HG03039 (cell line): ENCODE results near the gene UCMA.
"Not testable (repeated sequence)": the region's sequence is repeated elsewhere in the genome, so short reads cannot be mapped to it uniquely, and the experiment has no call there.

Source experiments
- ATAC-seq: cut with Tn5 transposase; IDR thresholded peaks from one replicate; pipeline ENCODE4 v1.9.1; 2021; ENCODE audit warnings: mild to moderate bottlenecking, moderate library complexity; ENCODE audit not compliant: unreplicated experiment

The UCMA gene

DNA sequence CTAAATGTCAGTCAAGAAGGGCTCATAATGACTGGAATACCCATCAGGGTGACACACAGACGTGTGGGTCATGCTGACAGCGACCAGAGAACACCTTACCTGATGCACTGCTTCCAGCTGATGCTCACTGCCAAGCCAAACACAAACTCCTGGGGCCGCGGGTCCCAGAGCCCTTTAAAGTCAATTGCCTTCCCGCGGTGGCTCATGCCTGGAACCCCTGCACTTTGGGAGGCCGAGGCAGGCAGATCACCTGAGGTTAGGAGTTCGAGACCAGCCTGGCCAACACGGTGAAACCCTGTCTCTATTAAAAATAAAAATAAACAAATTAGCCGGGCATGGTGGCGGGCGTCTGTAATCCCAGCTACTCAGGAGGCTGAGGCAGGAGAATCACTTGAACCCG lies 562 bp upstream of the UCMA start:
- not testable (repeated sequence) for ATAC-seq

DNA sequence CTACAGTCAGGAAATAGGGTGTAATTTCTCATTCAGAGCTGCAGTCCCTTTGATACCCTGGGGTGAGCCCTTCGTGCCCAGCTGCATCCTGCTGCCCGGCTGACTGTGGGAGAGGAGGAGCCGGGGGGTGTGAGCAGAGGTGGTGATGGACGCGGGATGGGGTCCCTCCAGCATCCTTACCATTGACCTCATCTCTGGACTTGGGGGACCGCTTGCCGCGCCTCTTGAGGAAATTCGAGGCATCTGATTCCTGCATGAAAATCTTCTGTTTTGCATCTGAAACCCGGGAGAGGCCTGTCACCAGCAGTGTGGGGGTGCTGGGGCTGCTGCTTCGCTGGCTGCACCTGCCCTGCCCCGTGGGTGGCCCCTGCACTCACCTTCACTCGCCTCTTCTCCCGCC lies 816 bp downstream of the UCMA start:
- no peak for ATAC-seq

DNA sequence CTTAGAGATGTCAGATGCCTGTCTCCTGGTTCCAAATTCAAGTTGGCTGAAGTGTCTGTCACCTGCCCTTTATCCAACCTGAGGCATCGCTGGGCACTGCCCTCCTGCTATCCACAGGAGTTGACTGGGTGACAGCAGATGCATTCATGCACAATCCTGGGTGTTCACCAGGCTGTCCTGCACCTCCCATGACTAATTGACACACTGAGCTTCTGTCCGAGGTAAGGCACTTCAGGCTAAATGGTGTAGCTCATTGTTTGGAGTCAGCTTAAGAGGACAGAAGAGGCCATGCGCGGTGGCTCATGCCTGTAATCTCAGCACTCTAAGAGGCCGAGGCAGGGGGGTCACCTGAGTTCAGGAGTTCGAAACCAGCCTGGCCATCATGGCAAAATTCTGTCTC lies 2.4 kb downstream of the UCMA start:
- ATAC-seq: no peak

DNA sequence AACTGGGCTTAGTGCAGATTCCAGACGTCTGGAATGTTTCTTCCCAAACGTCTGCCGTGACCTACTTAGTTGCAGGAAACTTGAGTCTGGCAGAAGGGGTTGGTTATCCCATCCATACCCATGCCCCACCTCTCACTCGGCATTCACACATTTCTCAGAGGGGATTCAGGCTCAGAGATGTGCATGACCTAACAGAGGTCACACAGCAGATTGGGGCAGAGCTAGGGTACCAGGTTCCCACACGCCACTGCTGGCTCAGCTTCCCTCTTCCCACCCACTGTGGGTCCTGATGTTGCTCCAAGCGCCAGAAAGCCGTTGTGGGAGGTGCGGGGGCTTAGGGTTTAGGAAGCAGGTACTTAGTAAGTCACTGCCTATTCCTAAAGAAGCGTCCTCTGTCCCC lies 3.0 kb downstream of the UCMA start:
- no peak for ATAC-seq

DNA sequence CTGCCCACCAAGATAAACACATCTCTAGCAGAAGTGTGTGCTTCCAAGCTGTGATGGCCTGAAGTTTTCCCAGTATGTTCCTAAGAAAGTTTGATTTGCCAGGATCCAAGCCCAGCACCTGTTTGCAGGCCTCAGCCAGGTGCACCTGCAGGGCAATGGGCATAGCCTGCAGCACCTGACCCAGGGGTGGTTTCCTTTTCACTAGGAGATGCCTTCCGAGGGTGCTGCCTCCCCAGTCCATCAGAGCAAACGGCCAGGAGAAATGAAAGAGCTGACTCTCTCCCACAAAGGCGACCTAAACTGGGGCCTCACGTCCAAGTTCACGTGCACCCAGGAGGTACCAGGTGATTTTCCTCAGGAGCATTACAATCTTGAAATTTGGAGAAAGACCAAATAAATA lies 7.1 kb downstream of the UCMA start:
- ATAC-seq: no peak

DNA sequence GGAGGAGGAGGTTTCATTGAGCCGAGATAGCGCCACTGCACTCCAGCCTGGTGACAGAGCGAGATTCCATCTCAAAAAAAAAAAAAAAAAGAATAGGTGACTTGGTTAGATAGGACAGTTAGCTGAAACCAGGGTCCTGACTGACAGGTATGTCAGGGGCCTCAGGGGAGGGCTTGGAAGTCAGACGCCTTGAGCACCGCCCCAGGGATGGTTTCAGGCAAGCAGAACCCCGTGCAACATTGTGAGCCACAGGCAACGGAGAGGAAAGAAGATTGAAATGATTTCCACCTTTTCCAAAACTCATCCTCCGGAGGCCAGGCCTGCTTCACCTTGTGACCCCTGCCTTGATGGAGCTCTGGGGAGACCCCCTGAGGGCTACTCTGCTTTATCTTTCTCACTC lies 8.6 kb downstream of the UCMA start:
- no peak for ATAC-seq

DNA sequence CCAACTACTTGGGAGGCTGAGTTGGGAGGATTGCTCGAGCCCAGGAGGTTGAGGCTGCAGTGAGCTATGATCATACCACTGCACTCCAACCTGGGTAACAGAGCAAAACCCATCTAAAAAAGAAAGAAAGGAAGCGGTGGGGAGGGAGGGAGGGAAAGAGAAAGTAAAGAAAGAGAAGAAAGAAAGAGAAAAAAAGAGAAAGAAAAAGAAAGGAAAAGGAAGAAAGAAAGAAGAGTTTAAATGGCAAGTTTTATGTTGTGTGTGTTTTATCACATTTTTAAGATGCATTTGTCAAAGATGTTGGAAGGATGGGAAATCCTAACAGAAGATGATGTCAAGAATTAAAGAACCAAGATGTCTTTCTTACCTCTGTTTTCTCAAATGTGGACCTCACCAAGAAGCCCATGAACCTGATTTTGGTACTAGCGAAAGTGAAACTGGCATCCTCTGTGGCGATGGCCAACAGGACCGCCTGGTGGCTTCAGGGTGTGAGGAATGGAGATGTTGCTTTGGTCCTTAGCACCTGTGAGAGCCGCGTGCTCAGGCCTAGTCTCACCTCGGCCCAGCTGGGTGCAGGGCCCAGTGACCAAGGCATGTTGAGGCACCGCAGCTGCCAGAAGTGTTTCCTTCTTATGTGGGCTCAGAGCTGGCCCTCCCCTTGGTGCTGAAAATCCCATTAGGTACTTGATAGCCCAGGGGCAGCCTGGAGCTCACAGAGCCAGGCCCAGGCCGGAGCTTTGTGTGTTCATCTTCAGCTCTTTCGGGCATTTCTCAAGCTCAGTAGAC lies 9.8 kb downstream of the UCMA start:
- no peak for ATAC-seq

DNA sequence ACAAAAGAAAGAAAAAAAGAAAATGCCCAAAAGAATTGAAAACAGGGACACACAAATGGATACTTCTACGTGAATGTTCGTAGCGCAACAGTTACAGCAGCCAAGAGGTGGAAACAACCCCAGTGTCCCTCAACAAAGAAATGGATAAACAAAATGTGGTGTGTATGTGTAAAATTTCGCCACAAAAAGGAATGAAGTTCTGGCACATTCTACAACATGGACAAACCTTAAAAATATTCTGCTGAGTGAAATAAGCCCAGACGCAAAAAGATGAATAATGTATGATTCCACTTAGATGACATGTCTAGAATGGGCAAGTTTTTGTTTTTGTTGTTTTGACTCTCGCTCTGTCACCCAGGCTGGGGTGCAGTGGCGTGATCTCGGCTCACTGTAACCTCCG lies 10.9 kb downstream of the UCMA start:
- no peak for ATAC-seq

DNA sequence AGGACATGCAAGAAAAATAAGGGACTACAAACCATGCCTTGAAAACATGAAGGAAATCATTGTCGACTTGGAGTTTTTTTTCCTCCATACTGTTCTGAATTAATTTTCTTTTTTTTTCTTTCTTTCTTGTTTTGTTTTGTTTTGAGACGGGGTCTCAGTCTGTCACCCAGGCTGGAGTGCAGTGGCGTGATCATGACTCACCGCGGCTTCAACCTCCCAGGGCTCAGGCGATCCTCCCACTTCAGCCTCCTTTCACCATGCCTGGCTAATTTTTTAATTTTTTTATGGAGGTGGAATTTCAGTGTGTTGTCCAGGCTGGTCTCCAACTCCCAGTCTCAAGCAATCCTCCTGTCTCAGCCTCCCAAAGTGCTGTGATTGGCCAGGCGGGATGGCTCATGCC lies 11.6 kb downstream of the UCMA start:
- no peak for ATAC-seq

DNA sequence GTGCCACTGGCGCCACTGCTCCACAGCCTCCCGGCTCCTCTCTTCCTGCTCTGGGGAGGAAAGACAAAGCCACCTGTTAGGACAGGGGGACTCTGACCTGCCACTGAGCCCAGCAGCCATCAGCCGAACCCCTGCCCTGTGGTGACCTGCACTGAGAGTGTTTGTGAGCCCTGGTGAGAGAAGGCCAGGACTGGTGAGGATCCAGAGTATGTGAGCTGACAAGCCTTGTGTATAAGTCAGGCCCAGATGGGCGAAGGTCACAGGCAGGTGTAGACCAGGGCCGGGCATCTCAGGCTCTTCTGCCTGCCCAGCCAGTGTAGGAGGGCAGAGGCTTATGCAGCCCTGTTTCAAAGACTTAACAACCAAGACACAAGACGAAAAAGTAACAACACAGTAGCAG lies 12.0 kb downstream of the UCMA start:
- no peak for ATAC-seq

DNA sequence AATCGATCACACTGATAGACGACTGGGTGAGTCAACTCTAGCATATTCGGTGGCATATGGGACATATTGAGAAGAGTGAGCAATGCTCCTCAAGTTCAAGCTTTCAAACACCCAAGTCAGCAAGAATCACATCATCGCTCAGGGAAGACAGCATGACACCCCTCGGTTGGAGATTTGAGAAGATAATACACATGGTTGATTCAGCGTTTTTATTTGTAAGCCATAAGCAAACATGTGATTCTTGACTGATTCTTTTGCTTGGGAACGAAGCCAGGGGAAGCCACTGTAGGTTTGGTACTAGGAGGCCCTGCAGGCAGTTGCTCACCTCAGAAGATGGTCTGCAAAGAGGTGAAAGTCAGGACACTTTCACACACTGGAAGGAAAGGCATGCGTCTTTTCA lies 12.6 kb downstream of the UCMA start:
- no peak for ATAC-seq

DNA sequence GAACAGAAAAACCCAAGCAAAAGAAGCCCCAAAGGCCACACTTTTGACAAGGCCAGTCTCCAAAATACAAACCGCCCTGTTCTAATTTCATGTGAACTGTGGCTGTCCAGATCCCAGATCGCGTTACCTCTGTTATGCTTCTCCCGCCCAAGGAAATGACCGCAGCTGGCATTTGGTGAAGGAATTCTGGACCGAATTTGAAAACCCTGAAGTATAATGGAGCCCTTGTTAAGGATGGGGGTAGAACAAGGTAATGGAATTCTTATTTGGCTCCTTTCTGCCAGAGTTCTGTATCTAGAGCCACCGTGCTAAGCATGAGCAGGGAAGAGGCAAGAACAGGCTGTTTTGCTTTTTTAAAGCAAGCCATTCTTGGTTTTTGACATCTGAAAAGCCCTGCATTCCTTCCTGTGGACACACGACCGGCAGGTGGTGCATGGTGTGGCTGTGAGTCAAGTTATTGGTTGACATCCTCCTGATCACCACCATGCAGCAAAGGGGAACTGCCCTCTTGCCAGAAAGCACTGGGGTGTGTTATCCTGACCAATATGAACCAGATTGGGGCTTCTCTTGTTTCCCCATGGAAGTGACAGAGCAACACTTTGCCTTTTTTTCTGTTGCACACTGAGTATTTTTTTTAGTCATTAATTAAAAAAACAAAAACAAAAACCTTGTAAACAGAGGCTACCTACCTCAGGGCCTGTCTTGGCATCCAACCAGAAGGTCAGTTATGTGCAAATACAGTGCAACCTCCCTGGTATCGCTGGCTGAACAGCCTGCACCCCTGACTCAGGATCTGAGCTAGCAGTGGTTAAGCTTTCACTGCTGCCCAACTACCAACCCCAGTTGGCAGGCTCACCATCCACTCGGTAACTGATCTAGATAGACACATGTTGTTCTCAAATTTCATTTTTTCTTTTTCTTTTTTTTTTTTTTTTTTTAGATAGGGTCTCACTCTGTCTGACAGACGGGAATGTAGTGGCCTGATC lies 14.2 kb downstream of the UCMA start:
- ATAC-seq: no peak

DNA sequence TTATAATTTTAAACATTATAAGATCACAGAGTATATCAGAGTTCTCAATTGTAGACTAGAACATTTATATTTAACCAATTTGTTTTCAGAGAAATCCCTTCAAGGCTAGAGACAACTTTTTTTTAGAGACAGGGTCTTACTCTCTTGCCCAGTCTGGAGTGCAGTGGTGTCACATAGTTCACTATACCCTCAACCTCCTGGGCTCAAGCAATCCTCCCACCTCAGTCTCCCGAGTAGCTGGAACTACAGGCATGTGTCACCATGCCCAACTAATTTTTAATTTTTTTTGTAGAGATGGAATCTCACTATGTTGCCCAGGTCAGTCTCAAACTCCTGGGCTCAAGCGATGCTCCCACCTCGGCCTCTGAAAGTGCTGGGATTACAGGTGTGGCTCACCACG lies 15.3 kb downstream of the UCMA start:
- no peak for ATAC-seq

DNA sequence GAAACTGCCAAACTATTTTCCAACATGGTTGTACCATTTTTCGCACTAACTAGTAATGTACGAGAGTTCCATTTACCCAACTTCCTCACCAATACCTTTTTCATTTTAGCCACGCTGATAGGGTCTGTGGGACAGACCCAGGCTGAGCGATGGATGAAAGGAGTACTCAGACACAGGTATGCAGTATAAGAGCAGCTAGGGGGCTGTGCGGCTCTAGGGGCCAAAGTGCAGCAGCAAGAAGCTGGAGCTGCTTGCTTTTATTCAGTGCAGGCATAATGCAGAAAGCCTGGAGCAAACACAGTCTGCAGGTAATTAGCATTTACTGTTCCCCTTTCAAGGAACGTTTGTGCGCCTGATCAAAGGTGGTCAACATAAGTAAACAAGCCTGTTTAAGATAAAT lies 21.0 kb downstream of the UCMA start:
- no peak for ATAC-seq

DNA sequence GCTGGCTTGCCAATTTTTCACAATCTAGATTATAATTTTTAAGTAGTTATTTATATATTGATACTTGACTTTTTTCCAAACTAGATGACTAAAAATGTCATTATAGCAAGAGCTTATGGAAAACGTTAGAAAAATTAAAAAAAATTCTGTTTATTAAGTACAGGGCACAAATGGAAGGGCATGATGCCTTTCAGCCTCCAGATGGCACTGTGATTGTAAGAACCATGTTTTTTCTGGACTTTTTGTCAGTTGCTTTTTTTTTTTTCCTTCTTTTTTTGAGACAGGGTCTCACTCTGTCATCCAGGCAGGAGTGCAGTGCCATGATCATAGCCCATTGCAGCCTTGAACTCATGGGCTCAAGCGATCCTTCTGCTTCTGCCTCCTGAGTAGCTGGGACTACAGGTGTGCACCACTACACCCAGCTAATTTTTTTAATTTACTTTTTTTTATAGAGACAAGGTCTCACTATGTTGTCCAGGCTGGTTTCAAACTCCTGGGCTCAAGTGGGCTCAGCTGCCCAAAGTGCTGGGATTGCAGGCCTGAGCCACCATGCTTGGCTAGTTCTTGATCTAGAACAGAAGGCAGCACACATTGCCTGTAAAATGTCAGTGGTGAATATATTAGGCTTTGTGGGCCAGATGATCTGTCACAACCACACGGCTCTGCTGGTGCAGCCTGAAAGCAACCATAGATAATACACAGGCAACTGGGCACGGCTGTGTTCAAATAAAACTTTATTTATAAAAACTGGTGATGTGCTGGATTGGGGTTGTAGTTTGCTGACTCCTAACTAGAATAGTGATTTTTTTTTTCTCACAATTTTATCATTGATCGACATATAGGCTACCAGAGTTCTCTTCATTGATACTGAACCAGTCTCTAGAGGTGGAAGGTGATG lies 27.4 kb downstream of the UCMA start:
- ATAC-seq: no peak

DNA sequence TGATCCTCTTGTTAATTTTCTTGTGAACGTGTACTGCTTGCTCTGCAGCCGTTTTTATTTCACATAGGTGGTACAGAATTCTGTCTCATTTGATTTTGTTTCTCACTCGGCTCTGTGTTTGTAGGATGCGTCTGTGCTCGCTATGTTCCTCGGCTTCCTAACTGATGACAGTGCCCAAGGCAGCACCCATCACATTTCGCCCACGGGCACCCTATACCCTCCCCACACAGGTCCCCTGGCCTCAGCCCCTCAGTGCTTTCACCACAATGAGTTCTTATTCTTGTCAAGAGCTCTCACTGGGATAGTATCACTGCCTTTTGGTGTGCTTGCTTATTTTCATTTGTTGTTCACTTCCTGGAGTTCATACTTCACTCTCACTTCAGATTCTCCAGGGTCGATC lies 28.1 kb downstream of the UCMA start:
- ATAC-seq: no peak

DNA sequence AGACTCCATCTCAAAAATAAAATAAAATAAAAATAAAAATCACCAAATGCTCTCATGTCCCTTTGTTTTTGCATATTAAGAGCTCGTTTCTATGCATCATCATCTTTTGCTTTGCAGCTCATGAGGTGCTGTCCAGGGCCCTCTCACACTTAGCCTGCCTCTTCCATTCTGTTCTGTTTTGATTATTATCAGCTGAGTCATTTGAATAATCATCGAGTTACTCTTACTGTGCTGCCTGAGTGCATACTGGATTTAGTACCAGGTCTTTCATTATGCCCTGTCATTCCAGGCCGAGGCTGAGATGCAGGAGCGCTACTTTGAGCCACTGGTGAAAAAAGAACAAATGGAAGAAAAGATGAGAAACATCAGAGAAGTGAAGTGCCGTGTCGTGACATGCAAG lies 33.0 kb downstream of the UCMA start:
- ATAC-seq: no peak

DNA sequence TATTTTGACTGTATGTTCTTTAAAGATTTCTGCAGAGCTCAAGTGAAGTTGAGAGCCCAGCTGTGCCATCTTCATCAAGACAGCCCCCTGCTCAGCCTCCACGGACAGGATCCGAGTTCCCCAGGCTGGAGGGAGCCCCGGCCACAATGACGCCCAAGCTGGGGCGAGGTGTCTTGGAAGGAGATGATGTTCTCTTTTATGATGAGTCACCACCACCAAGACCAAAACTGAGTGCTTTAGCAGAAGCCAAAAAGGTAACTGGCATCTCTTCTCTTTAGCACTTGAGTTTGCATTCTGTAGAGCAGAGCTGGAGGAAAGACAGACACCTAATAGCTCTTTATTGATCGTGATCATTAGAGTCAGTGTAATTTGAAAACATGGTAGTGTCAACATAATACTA lies 39.2 kb downstream of the UCMA start:
- no peak for ATAC-seq

DNA sequence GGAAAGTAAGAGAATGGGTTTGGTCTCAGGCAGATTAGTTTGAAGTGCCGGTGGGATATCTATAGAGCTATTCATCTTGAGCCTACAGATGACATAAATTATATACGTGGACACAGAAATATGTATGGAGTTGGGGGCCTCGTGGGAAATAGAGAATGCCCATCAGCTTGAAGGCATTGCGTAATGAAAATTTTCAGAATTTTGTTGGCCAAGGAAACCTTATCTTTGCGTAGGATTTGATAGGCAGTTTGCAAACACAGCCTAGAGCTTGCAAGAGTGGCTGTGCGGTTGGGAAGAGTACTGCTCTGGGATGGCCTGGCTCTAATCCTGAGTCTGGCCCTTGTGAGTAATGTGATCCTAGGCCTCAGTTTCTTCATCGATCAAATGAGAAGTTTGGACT lies 40.5 kb downstream of the UCMA start:
- ATAC-seq: no peak

DNA sequence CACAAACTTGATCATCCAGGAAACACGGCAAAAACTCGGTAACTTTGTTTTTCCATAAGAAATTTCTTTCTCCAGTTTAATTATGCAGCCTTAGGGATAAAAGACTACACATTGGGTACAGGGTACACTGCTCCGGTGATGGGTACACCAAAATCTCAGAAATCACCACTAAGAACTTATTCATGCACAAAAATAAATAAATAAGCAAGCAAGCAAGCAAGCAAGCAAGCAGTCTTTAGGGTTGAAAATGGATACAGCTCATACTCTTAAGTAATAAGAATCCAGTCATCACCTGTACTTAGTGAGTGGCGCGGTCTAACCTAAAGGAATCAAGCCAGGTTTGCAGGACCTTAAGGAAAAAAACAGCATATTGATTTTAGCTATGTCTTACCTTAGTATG lies 42.8 kb downstream of the UCMA start:
- no peak for ATAC-seq

DNA sequence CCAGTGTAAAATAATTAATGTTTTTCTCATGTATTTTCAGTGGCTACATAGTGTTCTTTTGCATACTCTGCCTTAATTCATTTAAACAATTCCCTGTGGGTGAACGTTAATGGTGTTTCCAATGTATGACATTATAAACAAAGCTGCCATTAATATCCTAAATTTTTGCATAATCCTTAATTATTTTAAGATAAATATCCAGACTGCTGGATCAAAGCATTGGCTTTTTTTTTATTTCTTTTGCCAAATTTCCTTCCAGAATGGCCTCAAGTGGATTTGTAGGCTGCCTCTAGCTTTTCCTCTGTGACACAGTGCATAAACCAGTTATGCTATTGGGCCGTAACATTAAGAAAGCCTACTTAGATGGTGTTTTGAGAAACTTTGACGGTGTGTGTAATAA lies 43.4 kb downstream of the UCMA start:
- no peak for ATAC-seq
